ENCODE results near the gene CFAP46. TPM values are rescaled to one million over a fixed set of nuclear protein-coding genes. Genes with fewer than 3 reads are reported as not detected.
A peak's percentile ranks its signal among the peaks of the same experiment; 100 is the strongest.
"Not testable (repeated sequence)": the region's sequence is repeated elsewhere in the genome, so short reads cannot be mapped to it uniquely, and the experiment has no call there.

CFAP46 gene
- total RNA-seq, 1 donor from 2014 or later: 0.85 TPM

DNA sequence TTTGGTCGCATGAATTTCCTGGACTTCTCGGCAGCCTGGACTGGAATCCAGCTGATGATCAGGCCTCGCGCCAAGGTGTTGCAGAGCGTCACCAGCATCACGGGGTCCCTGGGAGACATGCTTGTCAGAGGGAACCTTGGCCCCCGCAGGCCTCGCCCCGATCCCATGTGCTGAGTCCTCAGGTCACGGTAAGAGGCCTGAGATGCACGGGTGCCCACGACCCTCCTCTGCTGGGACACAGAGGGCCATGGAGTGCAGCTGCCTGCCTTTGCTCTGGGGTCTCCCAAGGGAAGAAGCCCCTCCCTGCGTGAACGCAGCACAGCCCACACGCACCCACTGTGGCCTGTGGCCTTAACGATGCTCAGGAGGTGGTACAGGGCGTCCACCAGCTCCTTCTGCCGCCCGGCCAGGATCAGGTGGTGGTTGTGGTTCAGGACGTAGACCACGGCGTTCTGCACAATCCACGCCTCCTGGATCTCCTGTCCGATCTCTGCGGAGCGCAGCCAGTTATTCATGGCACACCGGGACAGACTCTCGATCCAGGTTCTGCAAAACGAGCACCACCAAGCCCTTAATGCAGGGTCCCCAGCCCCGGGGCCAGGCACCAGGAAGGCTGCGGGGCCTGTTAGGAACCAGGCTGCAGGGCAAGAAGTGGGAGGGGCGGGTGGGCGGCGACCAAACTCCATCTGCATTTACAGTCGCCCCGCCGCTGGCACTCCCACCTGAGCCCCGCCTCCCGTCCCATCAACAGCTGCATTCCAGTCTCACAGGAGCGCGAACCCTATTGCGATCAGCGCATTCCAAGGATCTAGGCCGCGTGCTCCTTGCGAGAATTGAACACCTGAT is 29.4 kb downstream of the CFAP46 start:
- no peak for DNase-seq

DNA sequence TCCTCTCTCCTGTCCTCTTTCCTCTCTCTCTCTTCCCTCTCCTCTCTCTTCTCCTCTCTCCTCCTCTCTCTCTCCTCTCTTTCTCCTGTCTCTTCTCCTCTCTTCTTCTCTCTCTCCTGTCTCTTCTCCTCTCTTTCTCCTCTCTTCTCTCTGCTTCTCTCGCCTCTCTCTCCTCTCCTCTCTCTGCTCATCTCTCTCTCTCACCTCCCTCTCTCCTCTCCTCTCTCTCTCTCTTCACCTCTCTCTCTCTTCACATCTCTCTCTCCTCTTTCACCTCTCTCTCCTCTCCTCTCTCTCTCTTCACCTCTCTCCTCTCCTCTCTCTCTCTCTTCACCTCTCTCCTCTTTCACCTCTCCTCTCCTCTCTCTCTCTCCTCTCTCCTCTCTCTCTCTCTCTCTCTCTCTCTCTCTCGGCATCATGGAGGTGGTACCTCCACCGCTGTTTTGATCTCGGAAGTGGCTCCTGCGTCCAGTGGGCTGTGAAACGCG is 30.1 kb downstream of the CFAP46 start:
- no peak for DNase-seq

DNA sequence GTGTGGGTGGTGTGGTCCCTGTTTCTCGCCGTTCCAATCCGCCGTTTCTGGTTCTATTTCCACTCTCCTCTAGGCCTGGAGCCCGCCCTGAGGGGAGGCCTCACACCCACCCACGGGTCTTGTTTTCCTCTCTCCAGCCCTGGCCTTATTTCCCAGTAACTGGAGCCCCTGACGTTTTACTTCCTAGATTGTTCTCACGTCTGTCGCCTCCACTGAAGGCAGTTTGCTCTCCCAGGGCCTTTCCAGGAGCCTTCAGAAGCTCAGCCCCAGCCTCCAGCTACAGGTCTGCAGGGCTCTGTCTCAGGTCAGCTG is 30.6 kb downstream of the CFAP46 start:
- no peak for DNase-seq

DNA sequence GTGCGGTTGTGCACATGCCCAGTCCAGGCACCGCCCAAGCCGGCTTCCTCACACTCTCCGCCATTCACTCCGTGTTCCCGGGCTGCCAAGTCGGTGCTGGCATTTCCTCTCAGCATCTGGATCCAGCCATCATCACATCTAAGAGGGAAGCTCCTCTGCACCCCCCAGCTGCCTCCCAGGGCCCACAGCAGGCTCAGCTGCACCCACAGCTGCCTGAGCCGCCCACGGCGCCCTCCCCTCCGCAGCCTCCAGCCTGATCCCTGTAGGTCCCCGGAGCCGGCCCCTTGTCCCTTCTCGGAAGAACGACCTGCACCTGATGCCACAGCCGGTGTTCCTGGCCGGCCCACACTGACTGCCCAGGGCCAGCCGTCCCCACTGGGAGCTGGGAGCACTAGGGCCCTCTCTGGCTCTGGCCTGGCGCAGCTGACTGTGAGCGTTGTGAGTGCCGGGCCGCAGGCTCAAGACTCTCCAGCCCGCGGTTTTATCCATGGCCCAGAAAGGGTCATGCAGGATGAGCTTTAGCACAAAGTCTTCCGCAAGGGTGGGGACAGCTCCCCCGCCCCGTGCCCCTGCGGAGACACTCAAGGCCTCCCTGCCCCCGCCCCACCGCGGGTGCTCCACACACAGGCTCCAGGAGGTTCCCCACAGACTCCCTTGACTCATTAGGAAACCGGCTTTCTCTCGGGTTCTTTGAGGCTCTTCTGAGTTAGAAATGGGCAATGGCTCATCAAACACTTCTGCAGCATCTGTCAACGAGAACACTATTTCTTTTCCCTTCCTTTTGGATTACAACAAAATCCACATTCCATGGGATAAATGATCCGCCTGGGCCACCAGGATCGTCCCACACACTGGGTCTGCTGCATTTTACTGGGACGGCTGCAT is 31.2 kb downstream of the CFAP46 start:
- DNase-seq: no peak

DNA sequence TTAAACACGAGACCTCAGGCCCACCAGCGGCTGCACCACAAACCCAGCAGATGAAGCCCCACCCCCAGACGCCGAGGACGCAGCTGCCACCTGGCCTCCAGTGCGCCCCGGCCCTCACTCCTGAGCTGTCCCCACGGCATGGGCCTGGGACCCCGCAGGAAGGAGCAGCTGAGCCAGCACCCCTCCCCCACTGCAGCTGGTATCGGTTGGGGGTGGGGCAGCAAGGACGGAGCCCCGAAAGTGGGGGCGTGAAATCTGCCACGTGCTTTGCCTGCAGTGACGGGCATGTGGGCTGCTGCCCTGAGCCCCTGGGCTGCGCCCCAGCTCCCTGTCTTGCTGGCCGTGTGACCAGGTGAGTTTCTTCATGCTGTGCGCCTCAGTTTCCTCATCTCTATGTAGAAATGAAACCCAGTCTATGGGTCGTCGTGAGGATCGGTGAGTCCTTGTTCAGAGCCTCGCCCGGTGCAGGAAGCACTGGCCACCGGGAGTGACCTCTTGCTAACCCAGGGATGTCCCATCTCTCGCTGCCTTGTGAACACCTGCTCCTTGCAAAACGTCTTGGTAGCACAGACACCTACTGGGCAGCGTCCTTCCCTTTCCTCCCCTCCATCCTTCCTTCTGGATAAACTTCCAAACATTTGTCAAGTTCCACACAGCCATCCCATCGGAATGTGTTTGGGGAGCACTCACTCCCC is 32.0 kb downstream of the CFAP46 start:
- no peak for DNase-seq

DNA sequence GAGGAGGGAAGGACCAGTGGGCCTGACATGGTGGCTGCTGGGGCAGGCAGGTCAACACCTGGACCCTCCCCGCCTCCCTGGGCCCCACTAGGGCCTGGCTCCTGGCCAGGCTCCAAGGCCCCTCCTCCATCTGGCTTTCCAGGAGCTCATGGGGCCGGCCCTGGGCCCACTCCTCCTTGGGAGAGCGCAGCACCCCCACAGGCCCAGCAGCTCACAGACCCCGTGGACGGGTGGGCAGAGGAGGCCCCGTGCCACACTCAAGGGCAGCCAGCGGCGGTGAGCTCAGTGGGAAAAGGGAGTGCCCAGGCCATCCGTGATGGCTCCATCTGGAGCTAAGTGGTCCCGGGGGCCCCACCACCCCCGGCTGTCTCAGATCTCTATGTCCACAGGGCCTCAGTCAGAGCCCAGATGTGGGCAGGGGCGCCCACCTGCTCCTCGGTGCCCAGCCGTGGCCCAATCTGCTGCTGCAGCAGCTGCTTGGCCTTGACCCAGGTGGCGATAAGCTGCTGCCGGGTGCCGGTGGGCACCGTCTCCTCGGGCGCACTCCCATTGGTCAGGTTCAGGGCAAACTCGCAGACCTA is 32.8 kb downstream of the CFAP46 start:
- no peak for DNase-seq

DNA sequence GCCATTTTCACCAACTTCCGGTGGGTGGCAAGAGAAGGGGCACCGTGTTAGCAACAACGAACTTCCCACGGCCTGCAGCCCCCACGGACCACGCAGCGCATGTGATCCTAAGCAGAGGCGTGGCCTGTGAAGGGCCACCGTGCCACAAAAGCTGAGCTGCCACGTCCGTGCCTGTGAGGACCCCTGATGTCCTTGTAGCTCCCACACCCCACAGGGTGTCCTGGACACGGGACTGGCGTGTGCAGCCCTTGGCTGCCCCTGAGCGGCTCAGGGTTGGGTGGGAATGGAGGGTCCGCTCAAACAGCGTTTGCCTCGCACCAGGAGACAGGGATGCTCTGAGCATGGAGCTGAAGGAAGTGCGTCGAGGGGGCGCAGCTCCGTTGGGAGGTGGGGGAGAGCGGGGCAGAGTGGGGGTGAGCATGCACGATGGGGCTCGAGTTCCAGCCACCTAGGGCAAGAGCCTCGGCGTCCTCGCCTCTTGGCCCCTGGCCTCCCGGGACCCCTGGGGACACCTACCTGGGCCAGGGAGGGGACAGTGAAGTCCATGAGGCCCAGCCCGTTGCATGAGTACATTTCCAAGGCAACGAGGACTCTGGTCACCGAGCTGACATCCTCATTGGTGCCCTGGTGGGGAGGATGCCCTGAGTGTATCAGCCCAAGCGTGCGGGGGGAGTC is 33.6 kb downstream of the CFAP46 start:
- no peak for DNase-seq

DNA sequence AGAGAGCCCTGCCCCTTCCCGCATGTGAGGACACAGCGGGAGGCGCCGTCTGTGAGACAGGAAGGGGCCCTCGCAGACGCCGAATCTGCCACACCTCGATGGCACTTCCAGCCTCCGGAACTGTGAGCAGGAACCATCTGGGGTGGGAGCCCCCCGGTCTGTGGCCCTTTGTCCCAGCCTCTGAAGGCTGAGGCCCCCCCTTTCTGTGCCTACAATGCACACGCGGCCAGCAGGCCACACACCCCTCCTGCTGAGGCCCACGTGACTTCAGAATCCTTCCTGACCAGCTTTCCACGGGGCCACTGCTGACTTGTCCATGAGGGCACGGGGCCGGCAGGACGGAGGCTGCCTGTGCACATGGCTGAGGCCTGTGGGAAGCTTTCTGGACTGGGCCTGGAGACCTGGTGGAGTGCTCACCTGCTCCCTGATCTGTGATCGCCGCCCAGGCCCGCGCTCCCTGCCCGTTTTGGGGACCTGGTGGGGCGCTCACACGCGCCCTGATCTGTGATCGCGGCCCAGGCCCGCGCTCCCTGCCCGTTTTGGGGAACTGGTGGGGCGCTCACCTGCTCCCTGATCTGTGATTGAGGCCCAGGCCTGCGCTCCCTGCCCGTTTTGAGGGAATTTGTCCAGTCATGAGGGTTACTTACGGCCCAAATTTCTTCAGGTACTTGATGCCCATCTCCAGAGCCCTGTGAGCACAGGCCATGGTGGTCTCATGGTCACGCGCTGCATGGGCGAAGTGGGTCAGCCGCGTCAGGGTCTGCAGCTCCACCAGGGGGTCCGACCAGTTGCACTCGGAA is 34.3 kb downstream of the CFAP46 start:
- DNase-seq: no peak

DNA sequence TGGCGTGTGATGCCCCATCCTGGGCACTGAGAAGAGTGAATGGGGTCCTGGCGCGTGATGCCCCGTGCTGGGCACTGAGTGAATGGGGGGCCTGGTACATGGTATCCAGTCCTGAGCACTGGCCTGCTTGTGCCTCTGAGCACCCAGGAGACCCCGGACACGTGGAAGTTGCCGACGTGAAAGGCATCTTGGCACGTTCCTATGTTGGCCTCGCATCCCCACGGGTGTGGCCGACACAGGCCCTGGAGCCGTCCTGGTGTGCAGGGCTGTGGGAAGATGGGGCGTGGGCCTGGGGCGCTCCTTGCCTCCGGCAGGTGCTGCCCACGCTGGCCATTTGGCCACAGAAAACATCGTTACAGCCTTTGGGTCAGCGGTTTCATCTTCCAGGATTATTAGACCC is 35.5 kb downstream of the CFAP46 start:
- no peak for DNase-seq

DNA sequence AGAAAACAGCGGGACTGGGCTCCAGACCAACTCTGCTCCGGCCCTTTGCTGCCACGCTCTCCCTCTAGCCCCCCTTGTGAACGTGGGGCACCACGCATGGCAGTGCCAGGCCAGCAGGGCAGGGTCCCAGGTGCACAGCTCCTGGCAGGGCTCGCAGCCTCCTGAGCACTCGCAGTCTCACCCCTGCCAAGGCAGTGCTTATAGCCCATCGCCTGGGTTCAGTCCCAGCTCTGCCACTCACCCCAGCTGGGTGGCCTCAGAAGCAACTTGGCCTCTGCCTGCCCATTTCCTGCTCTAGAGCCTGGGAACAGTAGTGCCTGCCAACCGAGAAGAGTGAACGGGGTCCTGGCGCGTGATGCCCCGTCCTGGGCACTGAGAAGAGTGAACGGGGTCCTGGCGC is 36.3 kb downstream of the CFAP46 start:
- no peak for DNase-seq

DNA sequence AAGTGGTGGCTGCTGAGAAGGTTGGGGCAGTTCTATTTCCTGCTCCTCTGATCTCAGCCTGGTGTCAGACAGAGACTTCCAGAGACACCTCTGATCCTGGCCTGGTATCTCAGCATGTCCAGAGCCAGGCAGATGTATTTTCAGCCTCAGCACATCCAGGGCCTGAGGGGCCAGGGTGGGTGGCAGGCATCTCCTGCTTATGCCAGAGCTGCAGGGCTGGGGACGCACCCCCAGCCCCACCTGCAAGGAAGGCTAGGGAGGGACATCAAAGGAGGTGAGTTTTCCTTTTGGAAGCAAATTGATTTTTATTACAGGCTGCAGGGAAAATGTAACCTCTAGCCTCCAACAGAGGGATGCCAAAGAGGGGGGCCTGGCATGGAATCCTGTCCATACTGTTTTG is 36.7 kb downstream of the CFAP46 start:
- DNase-seq: no peak

DNA sequence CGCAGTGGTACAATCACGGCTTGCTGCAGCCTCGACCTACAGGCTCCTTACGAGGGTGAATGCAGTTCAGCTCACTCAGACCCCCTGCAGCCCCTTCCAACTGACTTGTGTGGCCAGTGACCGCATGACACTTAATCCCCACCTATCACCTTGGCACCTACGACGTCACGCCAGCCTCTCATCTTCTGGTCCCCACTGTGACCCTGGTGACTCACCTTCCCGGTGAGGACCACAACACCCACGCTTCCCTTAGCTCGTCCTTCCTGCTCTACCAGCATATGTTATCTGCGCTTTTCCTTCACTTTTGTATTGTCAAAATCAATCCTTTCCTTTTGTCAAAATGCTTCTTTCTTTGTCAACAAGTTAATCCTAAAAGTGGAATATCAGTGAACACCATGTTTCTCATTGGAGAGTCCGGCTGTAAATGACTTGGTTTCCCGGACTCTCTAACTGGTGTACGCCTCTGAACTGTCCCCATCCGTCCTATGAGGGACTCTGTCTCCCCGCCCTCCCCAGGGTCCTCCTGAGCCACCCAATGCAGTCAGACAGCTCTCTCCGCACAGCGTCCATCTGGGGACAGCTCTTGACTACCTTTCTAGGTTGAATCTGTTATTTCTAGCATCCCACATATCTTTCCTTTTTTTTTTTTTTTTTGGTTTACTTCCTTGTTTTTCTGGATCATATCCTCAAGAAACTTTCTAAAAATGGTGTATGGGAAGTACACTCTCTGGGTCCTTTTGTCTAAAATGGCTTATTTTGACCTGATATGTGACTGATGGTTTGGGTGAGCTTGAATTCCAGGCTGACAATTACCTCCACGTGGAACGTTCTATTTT is 37.3 kb downstream of the CFAP46 start:
- DNase-seq: no peak

DNA sequence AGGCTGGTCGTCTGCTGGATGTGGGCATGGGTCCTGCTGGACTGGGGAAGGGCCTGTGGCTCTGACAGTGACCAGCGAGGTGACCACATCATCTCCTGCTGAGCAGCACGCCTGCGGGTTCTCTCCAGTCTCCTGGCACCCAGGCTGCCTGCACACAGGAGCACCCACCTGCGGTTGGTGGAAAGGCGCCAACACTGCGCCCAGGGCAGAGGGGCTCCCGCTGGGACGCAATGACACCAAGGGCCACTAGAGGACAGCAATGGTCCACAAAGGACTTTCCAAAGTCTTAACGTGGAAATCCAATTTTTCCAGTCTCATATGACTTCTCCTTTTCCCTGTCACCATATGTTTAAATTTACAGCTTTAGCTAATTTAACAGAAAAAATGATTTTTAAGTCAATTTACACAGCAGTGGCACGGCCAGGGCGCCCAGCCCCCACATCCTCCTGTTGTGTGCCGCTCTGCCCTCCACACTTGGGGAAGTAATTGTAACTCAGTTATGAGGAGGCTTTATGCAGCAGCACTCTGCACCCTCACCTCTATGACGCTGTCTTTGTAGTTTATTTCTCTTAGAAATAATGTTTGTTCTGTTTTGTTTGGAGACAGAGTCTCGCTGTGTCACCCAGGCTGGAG is 38.1 kb downstream of the CFAP46 start:
- peak; percentile 59 for DNase-seq

DNA sequence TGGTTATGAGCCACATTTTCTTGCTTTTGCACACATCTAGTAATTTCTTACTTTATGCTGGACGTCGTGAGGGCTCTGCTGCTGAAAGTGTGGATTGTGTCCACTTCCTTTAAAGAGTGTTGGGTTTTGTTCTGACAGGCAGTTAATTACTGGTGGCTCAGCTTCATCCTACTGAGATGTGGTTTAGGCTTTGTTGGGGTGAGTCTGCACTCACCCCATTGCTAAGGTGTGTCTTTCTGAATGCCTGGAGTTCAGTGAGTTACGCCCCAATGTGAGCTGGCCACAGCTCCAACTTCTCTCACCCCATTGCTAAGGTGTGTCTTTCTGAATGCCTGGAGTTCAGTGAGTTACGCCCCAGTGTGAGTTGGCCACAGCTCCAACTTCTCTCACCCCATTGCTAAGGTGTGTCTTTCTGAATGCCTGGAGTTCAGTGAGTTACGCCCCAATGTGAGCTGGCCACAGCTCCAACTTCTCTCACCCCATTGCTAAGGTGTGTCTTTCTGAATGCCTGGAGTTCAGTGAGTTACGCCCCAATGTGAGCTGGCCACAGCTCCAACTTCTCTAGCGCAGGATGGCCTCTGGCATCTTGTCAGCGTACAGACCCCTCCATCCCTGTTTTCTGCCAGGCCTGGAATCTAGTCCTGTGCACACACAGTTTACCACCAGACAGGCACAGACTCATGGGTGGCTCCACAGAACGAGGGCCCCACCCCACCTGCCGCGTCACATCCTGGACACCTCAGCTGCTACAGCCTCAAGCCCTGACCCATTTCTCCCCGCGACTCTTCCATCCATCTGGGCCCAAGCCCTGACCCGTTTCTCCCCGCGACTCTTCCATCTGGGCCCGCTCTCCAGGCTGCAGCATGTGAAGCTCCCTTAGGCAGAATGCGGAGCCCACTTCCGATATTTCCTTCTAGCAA is 39.5 kb downstream of the CFAP46 start:
- DNase-seq: not testable (repeated sequence)

DNA sequence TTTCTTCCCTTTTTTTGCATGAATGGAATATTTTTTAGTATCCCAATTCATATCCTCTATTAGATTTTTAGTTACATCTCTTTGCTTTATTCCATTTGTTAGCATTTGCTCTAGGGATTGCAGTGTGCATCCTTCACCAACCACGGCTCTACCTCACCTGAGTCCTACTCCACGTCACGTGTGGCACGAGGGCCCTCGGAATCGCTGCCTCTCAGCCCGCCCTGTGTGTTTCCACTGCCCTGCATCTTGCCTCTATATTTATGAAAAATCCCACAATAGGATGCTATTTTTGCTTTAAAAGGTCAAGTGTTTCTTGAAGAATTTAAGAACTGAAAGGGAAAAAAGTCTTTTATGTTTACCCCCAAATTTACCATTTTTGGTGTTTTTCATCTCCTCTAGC is 41.0 kb downstream of the CFAP46 start:
- no peak for DNase-seq

DNA sequence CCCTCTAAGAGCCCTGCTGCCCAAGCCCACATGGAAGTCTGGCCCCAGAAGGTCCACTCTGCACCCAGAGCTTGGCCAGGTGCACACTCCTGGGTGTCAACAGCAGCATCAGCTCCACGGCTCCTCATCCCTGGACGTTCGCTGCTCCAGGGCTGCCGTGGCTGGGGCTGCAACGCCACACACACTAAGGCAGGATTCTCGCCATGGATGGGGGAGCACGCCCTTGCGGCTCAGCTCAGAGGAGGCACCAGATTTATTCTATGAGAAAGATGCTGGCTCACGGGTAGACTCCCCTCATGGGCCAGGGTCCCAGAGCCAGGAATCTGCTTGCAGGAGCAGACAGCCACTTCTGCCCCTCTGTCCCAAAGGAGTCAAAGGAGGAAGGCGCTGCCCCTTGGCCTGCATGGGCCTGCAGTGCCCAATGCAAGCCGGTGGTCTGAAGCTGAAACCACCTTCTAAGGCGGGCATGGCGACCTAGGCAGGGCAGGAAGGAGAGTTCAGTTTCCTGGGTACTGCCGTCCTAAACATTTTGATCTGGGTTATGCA is 42.1 kb downstream of the CFAP46 start:
- no peak for DNase-seq

DNA sequence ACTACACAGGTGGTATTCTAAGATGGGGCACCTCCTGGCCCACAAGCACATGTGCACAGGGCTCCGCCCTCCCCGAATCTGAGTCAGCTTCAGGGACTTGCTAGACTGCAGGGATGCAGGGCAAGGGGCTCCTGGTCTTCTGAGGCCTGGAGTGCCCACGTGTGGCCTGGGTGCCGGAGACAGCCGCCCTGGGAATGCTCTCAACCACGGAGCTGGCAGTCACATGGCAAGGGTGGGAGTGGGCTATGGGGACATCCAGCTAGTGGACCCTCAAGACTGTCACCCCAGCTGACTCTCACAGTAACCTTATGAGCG is 42.7 kb downstream of the CFAP46 start:
- no peak for DNase-seq

DNA sequence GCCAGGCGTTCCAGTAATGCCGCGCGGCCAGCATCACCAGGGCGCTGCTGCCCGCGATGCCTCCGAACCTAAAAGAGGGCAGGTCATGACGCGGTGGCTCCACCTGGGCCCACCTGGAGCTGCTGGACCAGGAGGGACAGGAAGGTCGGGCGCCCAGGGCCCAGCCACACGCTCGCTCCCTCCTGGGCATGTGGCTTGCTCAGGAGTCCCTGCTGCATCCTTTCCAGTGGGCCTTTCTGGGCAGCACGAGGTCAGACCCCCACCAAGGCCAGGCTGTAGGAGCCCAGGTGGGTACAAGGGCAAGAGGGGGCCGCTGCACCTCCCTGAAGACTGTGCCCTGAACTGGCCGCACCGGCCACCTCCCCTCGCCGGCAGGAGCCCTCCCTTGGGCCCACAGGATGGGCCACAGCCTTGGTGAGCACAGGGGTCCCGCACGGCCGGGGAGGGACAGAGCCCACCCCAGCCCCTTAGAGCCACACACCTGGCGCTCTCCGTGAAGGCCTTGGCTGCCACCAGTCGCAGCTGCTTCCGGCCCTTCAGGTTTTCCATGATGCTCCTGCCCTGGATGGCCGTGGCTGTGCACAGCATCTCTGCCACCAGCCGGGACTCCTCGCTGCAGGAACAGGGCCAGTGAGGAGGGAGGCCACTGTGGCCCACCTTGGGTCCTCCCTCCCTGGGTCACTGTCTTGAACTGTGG is 43.2 kb downstream of the CFAP46 start:
- no peak for DNase-seq
